CD8-positive, alpha-beta memory T cell (primary cell): ENCODE measurements around the gene SLC16A7. TPM values are rescaled to one million over a fixed set of nuclear protein-coding genes. Genes with fewer than 3 reads are reported as not detected.

Experiments
- CTCF ChIA-PET: fragments of 350-600 bp; sonication (Branson Sonifier 250); formaldehyde crosslinking; loops from one replicate; lab custom pipeline; 2021; ENCODE audit warnings: antibody characterized with exemption; lab: Charles Lee
- POLR2A ChIA-PET: fragments of 350-600 bp; sonication (Branson Sonifier 250); formaldehyde crosslinking; loops from one replicate; lab custom pipeline; 2021; ENCODE audit warnings: antibody characterized with exemption; lab: Charles Lee
- DNase-seq, 5 donors: peaks; one replicate each; pipeline versions ENCODE4 v3.0.0 to v3.0.0-alpha.2; 2020 to 2022; ENCODE audit warnings: mixed read lengths in 1 of 5
- H3K27ac ChIP-seq: one replicate; pipeline ENCODE4 v1.7.0; 2013; ENCODE audit warnings: low read depth, mild to moderate bottlenecking, low read length, moderate library complexity
- H3K27me3 ChIP-seq: 2 replicates; pipeline ENCODE4 v1.7.0; 2013; ENCODE audit warnings: low read length, mild to moderate bottlenecking; ENCODE audit not compliant: insufficient read depth, poor library complexity, severe bottlenecking
- H3K36me3 ChIP-seq: 2 replicates; pipeline ENCODE4 v1.7.0; 2013; ENCODE audit warnings: mild to moderate bottlenecking, low read length, moderate library complexity; ENCODE audit not compliant: insufficient read depth
- H3K4me1 ChIP-seq: 2 replicates; pipeline ENCODE4 v1.7.0; 2013; ENCODE audit warnings: mild to moderate bottlenecking, low read length, moderate library complexity; ENCODE audit not compliant: insufficient read depth
- H3K4me3 ChIP-seq: 2 replicates; pipeline ENCODE4 v1.7.0; 2013; ENCODE audit warnings: mild to moderate bottlenecking, low read length
- H3K9me3 ChIP-seq: 2 replicates; pipeline ENCODE4 v1.7.0; 2013; ENCODE audit warnings: mild to moderate bottlenecking, low read length
- H3K27ac Mint-ChIP-seq, 8 donors: one replicate each; pipeline ENCODE4 v1.8.0; 2020 to 2021; ENCODE audit warnings: mixed read lengths in 8 of 8, mild to moderate bottlenecking in 6 of 8, inconsistent platforms in 3 of 8, moderate library complexity in 3 of 8
- H3K27me3 Mint-ChIP-seq, 2 donors: one replicate each; pipeline ENCODE4 v1.8.0; 2020 to 2021; ENCODE audit warnings: mixed read lengths in 2 of 2, mild to moderate bottlenecking in 1 of 2, moderate library complexity in 1 of 2
- H3K36me3 Mint-ChIP-seq, 3 donors: one replicate each; pipeline ENCODE4 v1.8.0; 2020 to 2021; ENCODE audit warnings: mixed read lengths in 3 of 3, inconsistent platforms in 1 of 3, mild to moderate bottlenecking in 1 of 3
- H3K4me1 Mint-ChIP-seq, 3 donors: one replicate each; pipeline ENCODE4 v1.8.0; 2020 to 2021; ENCODE audit warnings: mixed read lengths in 3 of 3, inconsistent platforms in 1 of 3, mild to moderate bottlenecking in 1 of 3
- H3K4me3 Mint-ChIP-seq, 7 donors: one replicate each; pipeline ENCODE4 v1.8.0; 2020 to 2021; ENCODE audit warnings: mixed read lengths in 7 of 7, mild to moderate bottlenecking in 6 of 7, moderate library complexity in 4 of 7, inconsistent platforms in 2 of 7
- H3K9me3 Mint-ChIP-seq, 5 donors: one replicate each; pipeline ENCODE4 v1.8.0; 2020 to 2022; ENCODE audit warnings: mixed read lengths in 5 of 5, mild to moderate bottlenecking in 3 of 5, moderate library complexity in 2 of 5, inconsistent platforms in 1 of 5
- polyA plus RNA-seq: library from polyadenylated mRNA; unstranded; fragments of 300-500 nt; fragmentation: Illumina TruSeq; gene quantifications from one replicate; pipeline ENCODE4 v1.2.3, GENCODE V29; 2021
- total RNA-seq, 2 experiments: library from RNA; stranded (reverse); gene quantifications; one replicate each; pipeline ENCODE4 v1.2.3, GENCODE V29; 2021

SLC16A7 gene
- total and polyA plus RNA-seq, 3 experiments from 2014 or later: 30.3 to 35.1 (median 34.0) TPM

- no peaks in the 10 kb centered on the region for H3K27me3 Mint-ChIP-seq
- ChIA-PET POLR2A (no interaction called here), CTCF (no interaction called here)
- peaks cover 0 to 7% (median 0%) of the 10 kb centered on the region in 5 donors for H3K9me3 Mint-ChIP-seq
- no peak overlapping the region for H3K27ac Mint-ChIP-seq
- Histone ChIP-seq H3K4me1 (no peaks in the 10 kb centered on the region), H3K9me3 (no peaks in the 10 kb centered on the region), H3K27me3 (no peaks in the 10 kb centered on the region), H3K4me3 (no peak overlapping the region), H3K27ac (no peak overlapping the region), H3K36me3 (no peaks in the 10 kb centered on the region)
- peaks cover 32 to 58% (median 49%) of the 10 kb centered on the region in 3 donors for H3K4me1 Mint-ChIP-seq
- H3K36me3 Mint-ChIP-seq: peaks cover 31 to 52% (median 52%) of the 10 kb centered on the region in 3 donors
- no peak for DNase-seq
- H3K4me3 Mint-ChIP-seq: no peak overlapping the region
Measured at GRCh38 chr12:59645242-59645641, 49.4 kb downstream of the SLC16A7 start.

- Histone ChIP-seq H3K27me3 (no peaks in the 10 kb centered on the region), H3K4me3 (no peak overlapping the region), H3K9me3 (no peaks in the 10 kb centered on the region), H3K27ac (no peak overlapping the region), H3K36me3 (no peaks in the 10 kb centered on the region), H3K4me1 (peaks cover 6% of the 10 kb centered on the region)
- Mint-ChIP-seq H3K27ac (no peak overlapping the region), H3K9me3 (peaks cover 0 to 7% (median 0%) of the 10 kb centered on the region in 5 donors), H3K4me1 (peaks cover 42 to 63% (median 57%) of the 10 kb centered on the region in 3 donors), H3K4me3 (no peak overlapping the region), H3K27me3 (no peaks in the 10 kb centered on the region), H3K36me3 (peaks cover 31 to 52% (median 49%) of the 10 kb centered on the region in 3 donors)
- ChIA-PET CTCF (no interaction called here), POLR2A (no interaction called here)
- DNase-seq: peak in 1 of 5 donors; percentile 25
Measured at GRCh38 chr12:59646636-59647035, 50.8 kb downstream of the SLC16A7 start.

- H3K27ac Mint-ChIP-seq: peak overlapping the region in 2 of 8 donors; percentile 35 to 71
- H3K36me3 ChIP-seq: no peaks in the 10 kb centered on the region
- H3K27me3 ChIP-seq: no peaks in the 10 kb centered on the region
- H3K9me3 Mint-ChIP-seq: peaks cover 0 to 7% (median 0%) of the 10 kb centered on the region in 5 donors
- POLR2A ChIA-PET: no interaction called here
- H3K4me3 Mint-ChIP-seq: peak overlapping the region in 1 of 7 donors; percentile 6
- no peak for DNase-seq
- peaks cover 6% of the 10 kb centered on the region for H3K4me1 ChIP-seq
- H3K27ac ChIP-seq: no peak overlapping the region
- H3K27me3 Mint-ChIP-seq: no peaks in the 10 kb centered on the region
- peaks cover 35 to 61% (median 52%) of the 10 kb centered on the region in 3 donors for H3K4me1 Mint-ChIP-seq
- H3K4me3 ChIP-seq: no peak overlapping the region
- CTCF ChIA-PET: no interaction called here
- peaks cover 22 to 40% (median 31%) of the 10 kb centered on the region in 3 donors for H3K36me3 Mint-ChIP-seq
- H3K9me3 ChIP-seq: no peaks in the 10 kb centered on the region
Measured at GRCh38 chr12:59649203-59649602, 53.4 kb downstream of the SLC16A7 start.

DNA sequence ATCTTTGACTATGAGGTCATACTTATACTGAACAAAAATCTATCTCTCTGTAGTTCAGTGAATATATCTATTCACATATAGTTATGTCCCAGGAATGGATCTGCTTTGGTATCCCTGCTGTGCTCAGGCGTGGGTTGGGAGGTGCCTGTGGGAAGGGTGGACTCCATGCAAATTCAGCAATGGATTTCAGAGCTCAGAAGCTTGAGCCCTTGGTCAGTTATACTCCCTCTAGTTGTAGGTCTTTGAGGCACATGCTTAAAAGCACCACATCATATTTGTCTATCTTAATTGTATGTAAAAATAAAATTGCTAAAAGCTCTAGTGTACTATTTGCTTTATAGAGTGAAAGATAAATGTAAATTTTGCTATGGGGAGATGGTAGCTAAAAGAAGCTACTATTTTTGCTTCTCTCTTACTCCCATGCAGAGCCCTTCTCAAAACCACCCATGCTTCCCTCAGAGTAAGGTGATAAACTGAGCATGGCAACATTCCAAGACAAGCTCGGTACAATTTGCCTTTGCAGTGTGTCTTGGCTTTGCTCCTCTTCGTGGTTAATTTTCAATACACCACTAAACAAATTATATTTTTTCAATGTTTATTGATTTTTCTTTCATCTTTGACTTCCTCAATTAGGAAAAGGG, 54.9 kb downstream of the SLC16A7 start:
- peak overlapping the region in 4 of 8 donors; percentile 4 to 65 (median 39) for H3K27ac Mint-ChIP-seq
- ChIA-PET POLR2A (no interaction called here), CTCF (interaction anchor here (1.0 kb wide), 1 partner anchor 11 kb away, joined by 3 read pairs; no protein-coding TSS in a partner anchor)
- no peaks in the 10 kb centered on the region for H3K9me3 ChIP-seq
- H3K27me3 ChIP-seq: no peaks in the 10 kb centered on the region
- H3K4me3 Mint-ChIP-seq: peak overlapping the region in 2 of 7 donors; percentile 9 to 37
- H3K36me3 ChIP-seq: no peaks in the 10 kb centered on the region
- peaks cover 0 to under 1% (median 0%) of the 10 kb centered on the region in 5 donors for H3K9me3 Mint-ChIP-seq
- H3K27me3 Mint-ChIP-seq: no peaks in the 10 kb centered on the region
- peaks cover 35 to 60% (median 55%) of the 10 kb centered on the region in 3 donors for H3K4me1 Mint-ChIP-seq
- H3K4me3 ChIP-seq: no peak overlapping the region
- DNase-seq: no peak
- peaks cover 15 to 31% (median 28%) of the 10 kb centered on the region in 3 donors for H3K36me3 Mint-ChIP-seq
- no peak overlapping the region for H3K27ac ChIP-seq
- peaks cover 6% of the 10 kb centered on the region for H3K4me1 ChIP-seq

GRCh38 chr12:59651229-59651920, 55.5 kb downstream of the SLC16A7 start:
- Mint-ChIP-seq H3K4me3 (no peak overlapping the region), H3K27ac (peak overlapping the region in 3 of 8 donors; percentile 30 to 65 (median 43)), H3K27me3 (no peaks in the 10 kb centered on the region), H3K36me3 (peaks cover 17 to 28% (median 28%) of the 10 kb centered on the region in 3 donors), H3K9me3 (no peaks in the 10 kb centered on the region), H3K4me1 (peaks cover 36 to 63% (median 61%) of the 10 kb centered on the region in 3 donors)
- POLR2A ChIA-PET: no interaction called here
- Histone ChIP-seq H3K27ac (no peak overlapping the region), H3K9me3 (no peaks in the 10 kb centered on the region), H3K4me1 (peaks cover 6% of the 10 kb centered on the region), H3K36me3 (no peaks in the 10 kb centered on the region), H3K4me3 (no peak overlapping the region), H3K27me3 (no peaks in the 10 kb centered on the region)
- CTCF ChIA-PET: interaction anchor here (1.0 kb wide), 1 partner anchor 10 kb away, joined by 3 read pairs; no protein-coding TSS in a partner anchor
- no peak for DNase-seq

- POLR2A ChIA-PET: no interaction called here
- no peak overlapping the region for H3K27ac Mint-ChIP-seq
- H3K27me3 Mint-ChIP-seq: no peaks in the 10 kb centered on the region
Measured at GRCh38 chr12:59652130-59652529, 56.3 kb downstream of the SLC16A7 start.

DNA sequence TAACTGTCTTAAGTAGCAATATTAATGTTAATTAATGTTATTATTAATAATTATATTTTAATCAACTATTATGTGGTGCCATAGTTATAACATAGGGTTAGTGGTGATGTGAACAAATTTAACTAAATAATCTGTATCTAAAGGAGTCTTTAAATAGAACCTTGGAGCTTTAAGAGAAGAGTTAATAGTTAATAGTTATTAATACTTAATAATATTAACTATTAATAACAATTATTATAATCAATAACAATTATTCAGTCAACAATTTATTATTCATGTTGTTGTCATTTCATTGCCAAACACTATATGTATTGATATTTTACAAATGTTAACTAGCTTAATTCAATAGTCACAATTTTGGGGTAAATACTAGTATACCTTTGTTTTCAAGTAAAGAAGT, 58.2 kb downstream of the SLC16A7 start:
- DNase-seq: no peak
- no peak overlapping the region for H3K4me3 Mint-ChIP-seq
- H3K36me3 Mint-ChIP-seq: peaks cover 6 to 22% (median 8%) of the 10 kb centered on the region in 3 donors
- Histone ChIP-seq H3K27me3 (no peaks in the 10 kb centered on the region), H3K4me3 (no peak overlapping the region), H3K36me3 (no peaks in the 10 kb centered on the region), H3K27ac (no peak overlapping the region), H3K4me1 (peaks cover 9% of the 10 kb centered on the region), H3K9me3 (no peaks in the 10 kb centered on the region)
- ChIA-PET CTCF (no interaction called here), POLR2A (no interaction called here)
- H3K27me3 Mint-ChIP-seq: no peaks in the 10 kb centered on the region
- H3K4me1 Mint-ChIP-seq: peaks cover 34 to 64% (median 53%) of the 10 kb centered on the region in 3 donors
- H3K27ac Mint-ChIP-seq: no peak overlapping the region
- no peaks in the 10 kb centered on the region for H3K9me3 Mint-ChIP-seq

More at GRCh38 chr12:59652130-59652529, 56.3 kb downstream of the SLC16A7 start:
- no peaks in the 10 kb centered on the region for H3K9me3 Mint-ChIP-seq
- DNase-seq: no peak
- no peak overlapping the region for H3K4me3 Mint-ChIP-seq
- Histone ChIP-seq H3K9me3 (no peaks in the 10 kb centered on the region), H3K4me3 (no peak overlapping the region), H3K4me1 (peaks cover 6% of the 10 kb centered on the region), H3K27me3 (no peaks in the 10 kb centered on the region), H3K27ac (no peak overlapping the region), H3K36me3 (no peaks in the 10 kb centered on the region)
- peaks cover 39 to 63% (median 56%) of the 10 kb centered on the region in 3 donors for H3K4me1 Mint-ChIP-seq
- peaks cover 15 to 25% (median 23%) of the 10 kb centered on the region in 3 donors for H3K36me3 Mint-ChIP-seq
- CTCF ChIA-PET: interaction anchor here (1.0 kb wide), 1 partner anchor 10 kb away, joined by 3 read pairs; no protein-coding TSS in a partner anchor

DNA sequence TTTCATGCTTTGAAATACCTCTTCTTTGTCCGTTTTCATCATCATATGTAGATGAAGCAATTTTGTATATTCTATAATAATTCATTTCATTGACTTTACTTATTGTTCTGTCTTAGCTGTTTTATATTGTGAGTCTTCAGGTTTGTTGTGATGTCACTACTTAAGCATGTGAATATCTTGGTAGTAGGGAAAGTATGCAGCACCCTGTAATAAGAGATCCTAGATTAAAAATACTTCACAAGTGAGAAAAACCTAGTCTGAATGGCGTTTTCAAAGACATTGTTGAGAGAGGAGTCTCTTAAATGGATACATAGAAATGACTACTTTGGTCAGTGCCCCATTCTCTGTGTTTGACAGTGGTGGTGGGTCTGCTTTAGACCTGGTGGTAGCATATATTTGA, 61.4 kb downstream of the SLC16A7 start:
- ChIA-PET POLR2A (no interaction called here), CTCF (no interaction called here)
- H3K4me3 ChIP-seq: no peak overlapping the region
- Mint-ChIP-seq H3K27ac (no peak overlapping the region), H3K36me3 (peaks cover 4 to 24% (median 7%) of the 10 kb centered on the region in 3 donors), H3K27me3 (no peaks in the 10 kb centered on the region), H3K9me3 (no peaks in the 10 kb centered on the region), H3K4me3 (no peak overlapping the region), H3K4me1 (peaks cover 39 to 65% (median 56%) of the 10 kb centered on the region in 3 donors)
- H3K9me3 ChIP-seq: no peaks in the 10 kb centered on the region
- no peak overlapping the region for H3K27ac ChIP-seq
- H3K27me3 ChIP-seq: no peaks in the 10 kb centered on the region
- H3K36me3 ChIP-seq: no peaks in the 10 kb centered on the region
- H3K4me1 ChIP-seq: peaks cover 3% of the 10 kb centered on the region
- no peak for DNase-seq
